ENCODE data around the gene ADAM33.

DNA sequence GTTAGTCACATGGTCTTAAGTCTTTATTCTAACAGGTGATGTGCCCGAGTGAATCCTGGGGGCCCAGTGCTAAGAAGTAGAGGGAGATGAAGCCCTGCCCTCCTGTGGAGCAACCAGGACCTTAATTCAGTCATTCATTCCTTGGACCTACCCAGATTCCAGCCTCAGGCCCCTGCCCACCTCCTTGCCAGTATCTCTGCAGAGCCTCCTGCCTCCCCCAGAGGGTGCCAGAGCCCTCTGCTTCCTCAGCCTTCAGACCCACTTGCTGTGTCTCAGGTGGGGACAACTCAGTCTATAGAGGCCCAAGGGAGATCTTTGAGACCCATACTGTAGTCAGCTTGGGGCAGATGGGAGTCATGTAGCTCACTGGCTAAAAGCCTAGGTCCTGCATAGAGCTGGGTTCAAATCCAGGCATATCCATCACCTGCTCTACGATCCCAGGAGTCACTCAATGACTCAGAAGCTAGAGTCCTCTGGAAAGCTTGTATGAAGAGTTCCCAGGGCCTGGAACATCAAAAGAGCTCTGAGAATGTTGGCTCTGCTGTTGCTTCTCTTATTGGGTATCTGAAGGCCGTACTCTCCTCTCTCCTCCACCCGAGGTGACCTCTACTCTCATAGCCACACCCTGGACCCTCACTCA, 34.5 kb upstream of the ADAM33 start:
- TF ChIP-seq, protein P1, sequence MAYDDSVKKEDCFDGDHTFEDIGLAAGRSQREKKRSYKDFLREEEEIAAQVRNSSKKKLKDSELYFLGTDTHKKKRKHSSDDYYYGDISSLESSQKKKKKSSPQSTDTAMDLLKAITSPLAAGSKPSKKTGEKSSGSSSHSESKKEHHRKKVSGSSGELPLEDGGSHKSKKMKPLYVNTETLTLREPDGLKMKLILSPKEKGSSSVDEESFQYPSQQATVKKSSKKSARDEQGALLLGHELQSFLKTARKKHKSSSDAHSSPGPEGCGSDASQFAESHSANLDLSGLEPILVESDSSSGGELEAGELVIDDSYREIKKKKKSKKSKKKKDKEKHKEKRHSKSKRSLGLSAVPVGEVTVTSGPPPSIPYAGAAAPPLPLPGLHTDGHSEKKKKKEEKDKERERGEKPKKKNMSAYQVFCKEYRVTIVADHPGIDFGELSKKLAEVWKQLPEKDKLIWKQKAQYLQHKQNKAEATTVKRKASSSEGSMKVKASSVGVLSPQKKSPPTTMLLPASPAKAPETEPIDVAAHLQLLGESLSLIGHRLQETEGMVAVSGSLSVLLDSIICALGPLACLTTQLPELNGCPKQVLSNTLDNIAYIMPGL (CRISPR knock-in tag; IDR thresholded peaks at IDR 0.05; ENCODE audit: borderline replicate concordance in 1 of 2, low read depth in 1 of 2) = no peak; a peak in 1 of 4 replicates
- no peak for TF ChIP-seq JUNB (CRISPR knock-in tag; IDR thresholded peaks at IDR 0.05; ENCODE audit: borderline replicate concordance)
- TF ChIP-seq ZFP41 (CRISPR knock-in tag; IDR thresholded peaks at IDR 0.05; ENCODE audit: borderline replicate concordance) = no peak
- TF ChIP-seq ZNF777 (CRISPR knock-in tag; IDR thresholded peaks at IDR 0.05) = no peak
- no peak for TF ChIP-seq ZNF24 (IDR thresholded peaks at IDR 0.05)
